H1 (cell line): ENCODE data around the gene CAMK1G. TPM values are rescaled to one million over a fixed set of nuclear protein-coding genes. Genes with fewer than 3 reads are reported as not detected.

Source experiments
- CTCF ChIA-PET: fragments of 300-600 bp; sonication (Branson Sonifier 250); formaldehyde crosslinking; loops from one replicate; lab custom pipeline; 2021; ENCODE audit not compliant: partially characterized antibody; lab: Charles Lee
- POLR2A ChIA-PET: fragments of 300-600 bp; sonication (Branson Sonifier 250); formaldehyde crosslinking; loops from one replicate; lab custom pipeline; 2021; ENCODE audit warnings: inconsistent platforms; ENCODE audit not compliant: partially characterized antibody; lab: Charles Lee
- DNase-seq, 2 experiments: peaks; one replicate each; pipeline versions ENCODE4 v3.0.0 to v3.0.0-alpha.2; 2010 to 2022; ENCODE audit warnings: low spot score in 2 of 2, low read depth in 1 of 2, mixed read lengths in 1 of 2
- FAIRE-seq: peaks from 2 replicates; lab custom pipeline; 2011; peaks lifted over from hg19 to GRCh38; lab: Jason Lieb, UNC
- H2AFZ ChIP-seq: 2 replicates; pipeline ENCODE4 v1.8.1; 2012; ENCODE audit warnings: low read length, inconsistent platforms
- H2AK5ac ChIP-seq: 2 replicates; pipeline ENCODE4 v1.6.1; 2013; ENCODE audit warnings: low read depth, low read length
- H2BK120ac ChIP-seq: replicated peaks from 2 replicates; pipeline ENCODE3; 2013; ENCODE audit warnings: low read depth, low read length, inconsistent platforms
- H2BK12ac ChIP-seq: 2 replicates; pipeline ENCODE4 v1.6.1; 2013; ENCODE audit warnings: low read depth, low read length
- H2BK15ac ChIP-seq: 2 replicates; pipeline ENCODE4 v1.6.1; 2013; ENCODE audit warnings: low read length
- H2BK20ac ChIP-seq: 2 replicates; pipeline ENCODE4 v1.6.1; 2013; ENCODE audit warnings: low read length
- H2BK5ac ChIP-seq: 2 replicates; pipeline ENCODE4 v1.6.1; 2013; ENCODE audit warnings: low read depth, low read length
- H3K14ac ChIP-seq: 2 replicates; pipeline ENCODE4 v1.6.1; 2013; ENCODE audit warnings: inconsistent platforms; ENCODE audit not compliant: insufficient read length
- H3K18ac ChIP-seq: 2 replicates; pipeline ENCODE4 v1.6.1; 2013; ENCODE audit warnings: low read length; ENCODE audit errors: extremely low read depth
- H3K23ac ChIP-seq: 2 replicates; pipeline ENCODE4 v1.6.1; 2013; ENCODE audit warnings: inconsistent platforms; ENCODE audit not compliant: insufficient read length
- H3K23me2 ChIP-seq: 2 replicates; pipeline ENCODE4 v1.6.1; 2013; ENCODE audit warnings: low read depth, low read length
- H3K27ac ChIP-seq: 2 replicates; pipeline ENCODE4 v1.6.1; 2011; ENCODE audit warnings: low read depth, low read length, inconsistent platforms
- H3K27me3 ChIP-seq, 4 experiments: replicated peaks in 1 of 4; 1 replicate in 1 of 4; 2 replicates in 3 of 4; pipeline versions ENCODE4 v1.6.1 to v1.8.1; 2011 to 2013; ENCODE audit warnings: low read length in 3 of 4, mild to moderate bottlenecking in 3 of 4, inconsistent platforms in 2 of 4, mixed read lengths in 2 of 4, moderate library complexity in 1 of 4; ENCODE audit not compliant: control insufficient read depth in 3 of 4, insufficient read depth in 3 of 4; ENCODE audit errors: extremely low read depth in 1 of 4
- H3K36me3 ChIP-seq, 4 experiments: 2 replicates each; pipeline versions ENCODE4 v1.6.1 to v1.8.1; 2011 to 2013; ENCODE audit warnings: mild to moderate bottlenecking in 4 of 4, low read length in 3 of 4, moderate library complexity in 2 of 4, control low read depth in 1 of 4, inconsistent platforms in 1 of 4; ENCODE audit not compliant: insufficient read depth in 4 of 4, control insufficient read depth in 2 of 4
- H3K4ac ChIP-seq: replicated peaks from 2 replicates; pipeline ENCODE3; 2013; ENCODE audit warnings: low read length, low read depth, mixed read lengths, inconsistent platforms; ENCODE audit not compliant: insufficient read length
- H3K4me1 ChIP-seq, 4 experiments: replicated peaks in 1 of 4; 1 replicate in 1 of 4; 2 replicates in 3 of 4; pipeline versions ENCODE4 v1.6.1 to v1.8.1; 2011 to 2013; ENCODE audit warnings: low read length in 3 of 4, inconsistent platforms in 2 of 4, mixed read lengths in 1 of 4; ENCODE audit not compliant: insufficient read depth in 4 of 4, control insufficient read depth in 3 of 4
- H3K4me2 ChIP-seq, 2 experiments: 2 replicates each; pipeline versions ENCODE4 v1.6.1 to v1.8.1; 2011 to 2013; ENCODE audit warnings: low read depth in 2 of 2, low read length in 2 of 2, control low read depth in 1 of 2, inconsistent platforms in 1 of 2, mild to moderate bottlenecking in 1 of 2; ENCODE audit not compliant: insufficient read depth in 1 of 2
- H3K4me3 ChIP-seq, 4 experiments: fragments of 200-600, 300-600 bp in 1 of 4; sonication (generic), shearing (Covaris generic), sonication (Bioruptor Twin) in 1 of 4; 2 replicates each; pipeline versions ENCODE4 v1.5.1 to v1.8.1; 2011 to 2016; ENCODE audit warnings: low read length in 4 of 4, low read depth in 3 of 4, control low read depth in 2 of 4, inconsistent platforms in 2 of 4, mild to moderate bottlenecking in 2 of 4, mixed read lengths in 1 of 4, moderate library complexity in 1 of 4; ENCODE audit not compliant: insufficient read depth in 2 of 4; ENCODE audit errors: extremely low read depth in 1 of 4
- H3K56ac ChIP-seq: replicated peaks from 2 replicates; pipeline ENCODE3; 2013; ENCODE audit warnings: low read depth, mild to moderate bottlenecking, mixed read lengths, low read length, inconsistent platforms; ENCODE audit not compliant: insufficient read length
- H3K79me1 ChIP-seq: 2 replicates; pipeline ENCODE4 v1.6.1; 2013; ENCODE audit warnings: low read depth, low read length, control low read depth
- H3K79me2 ChIP-seq, 2 experiments: 2 replicates each; pipeline versions ENCODE4 v1.6.1 to v1.8.1; 2012 to 2013; ENCODE audit warnings: low read length in 2 of 2, mild to moderate bottlenecking in 2 of 2, inconsistent platforms in 1 of 2; ENCODE audit not compliant: insufficient read depth in 2 of 2, control insufficient read depth in 1 of 2
- H3K9ac ChIP-seq, 4 experiments: replicated peaks in 1 of 4; 1 replicate in 1 of 4; 2 replicates in 3 of 4; pipeline versions ENCODE4 v1.6.1 to v1.8.1; 2011 to 2013; ENCODE audit warnings: low read depth in 3 of 4, low read length in 3 of 4, control low read depth in 2 of 4, mild to moderate bottlenecking in 2 of 4, moderate library complexity in 2 of 4, inconsistent platforms in 1 of 4; ENCODE audit errors: extremely low read depth in 1 of 4
- H3K9me3 ChIP-seq, 2 experiments: 2 replicates each; pipeline versions ENCODE4 v1.6.1 to v1.8.1; 2012 to 2013; ENCODE audit warnings: mild to moderate bottlenecking in 2 of 2, moderate library complexity in 2 of 2, control low read depth in 1 of 2, inconsistent platforms in 1 of 2, low read depth in 1 of 2, low read length in 1 of 2, mixed read lengths in 1 of 2; ENCODE audit not compliant: insufficient read depth in 2 of 2
- H4K20me1 ChIP-seq, 2 experiments: replicated peaks in 1 of 2; 2 replicates each; pipeline versions ENCODE3 to v1.8.1; 2011 to 2013; ENCODE audit warnings: inconsistent platforms in 2 of 2, low read length in 2 of 2, mild to moderate bottlenecking in 1 of 2; ENCODE audit not compliant: insufficient read depth in 2 of 2, control insufficient read depth in 1 of 2
- H4K5ac ChIP-seq: 2 replicates; pipeline ENCODE4 v1.6.1; 2013; ENCODE audit warnings: low read length, low read depth, mixed read lengths, inconsistent platforms; ENCODE audit not compliant: insufficient read length
- H4K8ac ChIP-seq: 2 replicates; pipeline ENCODE4 v1.8.0; 2013; ENCODE audit warnings: mild to moderate bottlenecking, moderate library complexity, low read length, inconsistent platforms; ENCODE audit not compliant: insufficient read depth; ENCODE audit errors: extremely low read depth
- H4K91ac ChIP-seq: replicated peaks from 2 replicates; pipeline ENCODE3; 2013; ENCODE audit warnings: low read length, mixed read lengths, inconsistent platforms; ENCODE audit not compliant: insufficient read length
- CREB1 ChIP-seq: IDR thresholded peaks from 2 replicates; pipeline ENCODE4 v1.6.1; 2012; ENCODE audit warnings: inconsistent platforms
- CTBP2 ChIP-seq: IDR thresholded peaks from 2 replicates; pipeline ENCODE4 v1.7.0; 2011; ENCODE audit warnings: borderline replicate concordance, mild to moderate bottlenecking, moderate library complexity, mixed read lengths, low read length; ENCODE audit not compliant: insufficient read depth, insufficient read length
- EP300 ChIP-seq, 2 experiments: IDR thresholded peaks; 1 replicate in 1 of 2; 2 replicates in 1 of 2; pipeline ENCODE4 v1.6.1; 2011 to 2012; ENCODE audit warnings: low read depth in 2 of 2, low read length in 2 of 2, mild to moderate bottlenecking in 2 of 2, borderline replicate concordance in 1 of 2, inconsistent platforms in 1 of 2, moderate library complexity in 1 of 2
- EZH2 ChIP-seq: fragments of 200-600 bp; sonication (generic); IDR thresholded peaks from 2 replicates; pipeline ENCODE4 v1.7.1; 2012; ENCODE audit warnings: low read depth, mild to moderate bottlenecking, moderate library complexity, low read length, inconsistent platforms; ENCODE audit not compliant: severe bottlenecking
- HDAC6 ChIP-seq: IDR thresholded peaks from one replicate; pipeline ENCODE4 v1.7.1; 2012; ENCODE audit warnings: low read depth, mild to moderate bottlenecking, inconsistent platforms, low read length, moderate library complexity
- JUND ChIP-seq: IDR thresholded peaks from 2 replicates; pipeline ENCODE4 v1.6.1; 2011; ENCODE audit warnings: mild to moderate bottlenecking, improper control_type of control experiment, low read length
- WGBS, 2 experiments: shearing (Covaris generic) in 1 of 2; methylation state at CpG; one replicate each; pipeline versions ENCODE4 v1.1.6 to v1.1.7; 2013 to 2015; ENCODE audit warnings: low lambda C conversion rate in 2 of 2, mixed read lengths in 2 of 2, inconsistent platforms in 1 of 2, low coverage in 1 of 2, missing lambda C conversion rate in 1 of 2; ENCODE audit not compliant: insufficient replicate concordance in 2 of 2, insufficient coverage in 1 of 2, insufficient read length in 1 of 2; ENCODE audit errors: extremely low coverage in 1 of 2, missing lambda C conversion rate in 1 of 2; 5-methylcytosine and 5-hydroxymethylcytosine counted together
- polyA plus RNA-seq, 7 experiments: library from polyadenylated mRNA; depleted of rRNA in 3 of 7; stranded (reverse) in 5 of 7; unstranded in 2 of 7; fragments of >200 nt in 5 of 7; fragments of 200-250 nt in 2 of 7; gene quantifications; 1 replicate in 5 of 7; 2 replicates in 1 of 7; 4 replicates in 1 of 7; pipeline versions ENCODE4 v1.2.1 to v1.2.3, GENCODE V29; 2011 to 2013; ENCODE audit warnings: missing spikeins in 2 of 7, mixed read lengths in 2 of 7
- total RNA-seq: library from RNA; stranded (reverse); fragmentation: NEBNext Ultra II Directional; extraction: Animal tissue kit (Norgen Biotek cat#: 25700); gene quantifications from 2 replicates; pipeline ENCODE4 v1.2.1, GENCODE V29; 2021
- TF ChIP-seq, protein P1 (sequence below), 3 experiments: IDR thresholded peaks; 1 replicate in 2 of 3; 2 replicates in 1 of 3; pipeline versions ENCODE4 v1.5.1 to v1.6.1; 2011; ENCODE audit warnings: low read length in 3 of 3, mild to moderate bottlenecking in 3 of 3, inconsistent platforms in 2 of 3, low read depth in 1 of 3, moderate library complexity in 1 of 3; ENCODE audit not compliant: insufficient read depth in 1 of 3; ENCODE audit errors: control extremely low read depth in 1 of 3
- TF ChIP-seq, protein P2 (sequence below): IDR thresholded peaks from 2 replicates; pipeline ENCODE4 v1.6.1; 2012; ENCODE audit warnings: inconsistent platforms

CAMK1G gene
- total and polyA plus RNA-seq, 2 of the 8 experiments (the other 6 are each of a cell fraction or from before 2014, with no cell fraction given): 1.00 to 1.0 TPM

DNA sequence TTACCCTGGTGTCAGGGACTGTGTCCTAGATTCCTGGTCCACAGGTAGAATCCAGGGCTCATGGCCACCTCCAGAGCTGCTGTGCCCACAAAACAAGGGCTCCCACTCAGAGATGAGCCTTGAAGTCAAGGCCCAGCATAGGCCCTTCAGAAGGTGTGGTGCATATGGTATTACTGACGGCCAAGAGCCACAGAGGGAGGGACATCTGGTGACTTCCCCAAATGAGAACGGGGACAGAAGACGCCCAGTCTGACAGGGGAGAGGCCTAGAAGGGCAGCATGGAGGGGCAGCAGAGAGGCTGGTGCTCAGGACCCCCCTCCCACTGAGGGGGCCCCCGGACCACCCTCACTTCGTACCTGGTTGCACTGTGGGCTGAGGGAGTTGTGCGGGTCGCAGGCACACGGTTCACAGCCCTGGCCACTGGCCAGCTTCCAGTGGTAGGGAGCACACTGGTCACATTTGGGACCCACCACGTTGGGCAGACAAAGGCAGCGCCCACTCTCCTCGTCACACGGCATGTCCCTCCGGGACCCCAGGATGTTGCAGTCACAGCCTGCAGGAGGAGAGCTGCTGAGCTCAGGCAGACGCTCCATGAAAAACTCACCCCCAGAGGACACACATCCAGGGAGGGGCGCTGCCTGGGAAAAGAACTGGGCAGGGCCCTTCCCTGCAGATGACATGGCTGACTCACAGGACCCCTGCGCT is 43.7 kb downstream of the CAMK1G start:
- Histone ChIP-seq H3K14ac (no peak overlapping the region), H3K27me3 (no peaks in the 10 kb centered on the region), H3K4ac (no peak overlapping the region), H3K23ac (no peak overlapping the region), H3K18ac (peak overlapping the region; percentile 87; the same call in 1 of the 2 replicates), H3K9me3 (no peaks in the 10 kb centered on the region), H2AK5ac (no peak overlapping the region), H4K5ac (no peak overlapping the region), H3K4me2 (no peak overlapping the region), H3K79me1 (no peaks in the 10 kb centered on the region), H3K56ac (no peak overlapping the region), H3K36me3 (no peaks in the 10 kb centered on the region), H2BK12ac (peak overlapping the region; percentile 90), H4K91ac (peak overlapping the region; percentile 52), H2BK15ac (peak overlapping the region; percentile 81), H2BK20ac (peak overlapping the region; percentile 86; the same call in 1 of the 2 replicates), H3K79me2 (no peaks in the 10 kb centered on the region), H2AFZ (no peak overlapping the region), H3K4me1 (peaks cover 0 to 15% (median 9%) of the 10 kb centered on the region in 4 experiments; a peak in 4 of 7 replicates), H4K20me1 (no peaks in the 10 kb centered on the region), H3K23me2 (no peaks in the 10 kb centered on the region), H4K8ac (no peak overlapping the region), H2BK5ac (peak overlapping the region; percentile 60; the same call in 1 of the 2 replicates), H3K27ac (no peak overlapping the region), H2BK120ac (no peak overlapping the region), H3K4me3 (no peak overlapping the region), H3K9ac (no peak overlapping the region)
- no peak for DNase-seq
- ChIA-PET POLR2A (no interaction called here), CTCF (interaction anchor here (0.6 to 11.4 kb wide), 28 partner anchors 10 to 723 kb away, joined by 3 to 365 read pairs (median 4); partner anchors contain the start of genes CAMK1G and LAMB3)
- no peak for FAIRE-seq
- 75% methylated on average over 15 of the region's 16 CpGs; no CpG with 5 or more reads in 1 of the 2 experiments for WGBS, 2 experiments
- TF ChIP-seq, protein P1, sequence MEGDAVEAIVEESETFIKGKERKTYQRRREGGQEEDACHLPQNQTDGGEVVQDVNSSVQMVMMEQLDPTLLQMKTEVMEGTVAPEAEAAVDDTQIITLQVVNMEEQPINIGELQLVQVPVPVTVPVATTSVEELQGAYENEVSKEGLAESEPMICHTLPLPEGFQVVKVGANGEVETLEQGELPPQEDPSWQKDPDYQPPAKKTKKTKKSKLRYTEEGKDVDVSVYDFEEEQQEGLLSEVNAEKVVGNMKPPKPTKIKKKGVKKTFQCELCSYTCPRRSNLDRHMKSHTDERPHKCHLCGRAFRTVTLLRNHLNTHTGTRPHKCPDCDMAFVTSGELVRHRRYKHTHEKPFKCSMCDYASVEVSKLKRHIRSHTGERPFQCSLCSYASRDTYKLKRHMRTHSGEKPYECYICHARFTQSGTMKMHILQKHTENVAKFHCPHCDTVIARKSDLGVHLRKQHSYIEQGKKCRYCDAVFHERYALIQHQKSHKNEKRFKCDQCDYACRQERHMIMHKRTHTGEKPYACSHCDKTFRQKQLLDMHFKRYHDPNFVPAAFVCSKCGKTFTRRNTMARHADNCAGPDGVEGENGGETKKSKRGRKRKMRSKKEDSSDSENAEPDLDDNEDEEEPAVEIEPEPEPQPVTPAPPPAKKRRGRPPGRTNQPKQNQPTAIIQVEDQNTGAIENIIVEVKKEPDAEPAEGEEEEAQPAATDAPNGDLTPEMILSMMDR (IDR thresholded peaks at IDR 0.05; ENCODE audit: control extremely low read depth in 1 of 3, insufficient read depth in 1 of 3, low read depth in 1 of 3, low read length in 3 of 3): no peak
- TF ChIP-seq CTBP2: no peak
- no peak for TF ChIP-seq CREB1
- TF ChIP-seq, protein P2, sequence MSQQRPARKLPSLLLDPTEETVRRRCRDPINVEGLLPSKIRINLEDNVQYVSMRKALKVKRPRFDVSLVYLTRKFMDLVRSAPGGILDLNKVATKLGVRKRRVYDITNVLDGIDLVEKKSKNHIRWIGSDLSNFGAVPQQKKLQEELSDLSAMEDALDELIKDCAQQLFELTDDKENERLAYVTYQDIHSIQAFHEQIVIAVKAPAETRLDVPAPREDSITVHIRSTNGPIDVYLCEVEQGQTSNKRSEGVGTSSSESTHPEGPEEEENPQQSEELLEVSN: no peak
- no peak for TF ChIP-seq JUND
- no peak for TF ChIP-seq HDAC6
- TF ChIP-seq EZH2: no peak
- no peak for TF ChIP-seq EP300 (IDR thresholded peaks at IDR 0.05; ENCODE audit: borderline replicate concordance in 1 of 2, low read depth in 2 of 2, low read length in 2 of 2)
